Progenitor cell of endocrine pancreas (in vitro differentiated cells): ENCODE data around the gene DAAM2. TPM values are rescaled to one million over a fixed set of nuclear protein-coding genes. Genes with fewer than 3 reads are reported as not detected.

Source experiments
- DNase-seq: peaks from one replicate; pipeline ENCODE4 v3.0.0; 2021; ENCODE audit warnings: low spot score; ENCODE audit not compliant: unreplicated experiment
- H3K27ac Mint-ChIP-seq: 2 replicates; pipeline ENCODE4 v1.8.0; 2021; ENCODE audit warnings: mild to moderate bottlenecking, moderate library complexity, mixed read lengths
- H3K27me3 Mint-ChIP-seq: 2 replicates; pipeline ENCODE4 v1.8.0; 2021; ENCODE audit warnings: mixed read lengths
- H3K36me3 Mint-ChIP-seq: 2 replicates; pipeline ENCODE4 v1.8.0; 2022; ENCODE audit warnings: mixed read lengths; ENCODE audit not compliant: insufficient read depth
- H3K4me1 Mint-ChIP-seq: 2 replicates; pipeline ENCODE4 v1.8.0; 2021; ENCODE audit warnings: low read depth, mixed read lengths
- H3K4me3 Mint-ChIP-seq: 2 replicates; pipeline ENCODE4 v1.8.0; 2021; ENCODE audit warnings: low read depth, mild to moderate bottlenecking, moderate library complexity, mixed read lengths
- H3K9me3 Mint-ChIP-seq: 2 replicates; pipeline ENCODE4 v1.8.0; 2021; ENCODE audit warnings: low read depth, mixed read lengths
- CTCF ChIP-seq: fragments of 200-600 bp; sonication (generic); IDR thresholded peaks from one replicate; pipeline ENCODE4 v1.5.0; 2021; ENCODE audit warnings: antibody characterized with exemption, mild to moderate bottlenecking; ENCODE audit not compliant: unreplicated experiment
- total RNA-seq: library from RNA; stranded (reverse); gene quantifications from 2 replicates; pipeline ENCODE4 v1.2.1, GENCODE V29; 2021

Gene DAAM2
- total RNA-seq, 1 donor from 2014 or later: 6.3 TPM

DNA sequence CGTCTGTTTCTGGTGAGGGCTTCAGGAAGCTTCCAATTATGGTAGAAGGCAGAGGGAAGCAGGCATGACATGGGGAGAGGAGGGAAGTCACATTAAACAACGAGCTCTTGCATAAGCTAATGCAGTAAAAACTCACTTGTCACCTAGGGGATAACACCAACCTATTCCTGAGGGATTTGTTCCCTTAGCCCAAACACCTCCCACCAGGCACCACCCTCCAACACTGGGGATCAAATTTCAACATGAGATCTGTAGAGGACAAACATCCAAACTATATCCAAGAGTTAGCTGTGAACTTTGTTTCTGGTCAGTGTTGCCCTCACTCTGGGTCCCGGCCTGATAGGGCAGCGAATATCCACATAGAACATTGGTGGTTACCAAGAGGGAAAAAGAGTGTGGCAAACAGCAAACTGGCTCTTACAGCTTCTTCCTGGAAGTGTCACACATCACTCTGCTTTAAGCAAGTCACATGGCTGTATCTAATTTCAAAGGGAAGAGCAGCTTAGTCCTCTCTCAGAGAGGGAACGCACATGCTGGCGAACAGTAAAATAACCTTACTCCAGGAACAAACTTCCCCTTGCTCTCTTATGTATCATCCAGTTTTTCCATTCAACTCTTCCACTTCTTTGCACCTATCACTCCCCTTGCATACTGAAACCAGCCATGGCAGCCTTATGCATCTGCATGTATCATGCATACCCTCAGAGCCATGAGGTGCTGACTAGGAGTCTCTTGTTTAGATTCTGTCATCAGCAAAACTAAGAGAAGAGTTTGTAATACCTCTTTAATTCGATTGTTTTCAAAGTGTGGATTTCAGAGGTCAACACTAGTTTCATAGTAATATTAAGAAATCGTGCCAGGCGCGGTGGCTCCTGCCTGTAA lies 146.8 kb downstream of the DAAM2 start:
- Mint-ChIP-seq H3K9me3 (no peaks in the 10 kb centered on the region), H3K27me3 (peaks cover 4% of the 10 kb centered on the region), H3K4me1 (peaks cover 7% of the 10 kb centered on the region), H3K4me3 (no peak overlapping the region), H3K27ac (no peak overlapping the region), H3K36me3 (no peaks in the 10 kb centered on the region)
- DNase-seq: no peak
- TF ChIP-seq CTCF: no peak

- Mint-ChIP-seq H3K4me1 (peaks cover 6% of the 10 kb centered on the region), H3K36me3 (no peaks in the 10 kb centered on the region)
- DNase-seq: no peak
Measured at GRCh38 chr6:39941138-39941537, 149.0 kb downstream of the DAAM2 start.

GRCh38 chr6:39941820-39942219 lies 149.6 kb downstream of the DAAM2 start:
- Mint-ChIP-seq H3K27me3 (peaks cover under 1% of the 10 kb centered on the region), H3K27ac (no peak overlapping the region), H3K9me3 (no peaks in the 10 kb centered on the region), H3K36me3 (no peaks in the 10 kb centered on the region), H3K4me1 (peaks cover 6% of the 10 kb centered on the region), H3K4me3 (no peak overlapping the region)
- no peak for DNase-seq
- no peak for TF ChIP-seq CTCF

More at GRCh38 chr6:39941138-39941537, 149.0 kb downstream of the DAAM2 start:
- no peak overlapping the region for H3K4me3 Mint-ChIP-seq
- no peaks in the 10 kb centered on the region for H3K9me3 Mint-ChIP-seq
- TF ChIP-seq CTCF: no peak
- no peak overlapping the region for H3K27ac Mint-ChIP-seq
- no peaks in the 10 kb centered on the region for H3K27me3 Mint-ChIP-seq

DNA sequence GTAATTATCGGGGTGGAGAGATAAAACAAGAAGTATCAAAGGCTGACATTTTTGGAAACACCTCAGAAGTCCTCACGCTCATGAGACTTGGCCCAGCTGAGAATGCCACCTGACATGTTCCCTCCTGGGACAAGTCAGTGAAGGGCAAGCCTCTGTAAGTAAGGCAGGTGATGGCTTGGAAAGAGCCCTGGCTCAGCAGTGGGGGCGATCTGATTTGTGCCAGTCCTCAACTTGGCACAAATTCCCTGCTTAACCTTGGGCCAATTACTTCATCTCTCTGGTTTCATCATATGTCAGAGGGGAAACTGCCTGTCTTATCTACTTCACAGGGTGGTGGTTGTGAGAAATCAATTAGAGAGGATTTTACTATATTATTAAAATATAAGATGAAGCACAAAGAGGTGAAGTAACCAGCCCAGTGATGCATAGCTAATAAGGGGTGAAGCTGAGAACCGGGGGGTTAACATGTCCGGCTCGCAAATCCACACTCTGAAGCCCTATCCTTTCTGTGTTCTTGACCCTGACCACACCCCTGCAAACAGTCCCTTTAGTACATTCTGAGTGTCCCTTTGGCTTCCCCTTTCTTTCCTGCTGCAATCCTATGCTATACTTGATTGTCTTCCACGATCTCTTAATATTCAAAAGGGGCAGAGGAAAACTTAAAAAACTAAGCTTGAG lies 150.9 kb downstream of the DAAM2 start:
- Mint-ChIP-seq H3K27ac (no peak overlapping the region), H3K4me1 (peaks cover 17% of the 10 kb centered on the region), H3K27me3 (peaks cover 7% of the 10 kb centered on the region), H3K4me3 (no peak overlapping the region), H3K9me3 (no peaks in the 10 kb centered on the region), H3K36me3 (no peaks in the 10 kb centered on the region)
- no peak for DNase-seq
- no peak for TF ChIP-seq CTCF

GRCh38 chr6:39945626-39946025 lies 153.4 kb downstream of the DAAM2 start:
- peaks cover 15% of the 10 kb centered on the region for H3K4me1 Mint-ChIP-seq
- no peak overlapping the region for H3K27ac Mint-ChIP-seq
- no peaks in the 10 kb centered on the region for H3K9me3 Mint-ChIP-seq
- no peak for TF ChIP-seq CTCF
- no peak for DNase-seq
- no peaks in the 10 kb centered on the region for H3K36me3 Mint-ChIP-seq
- peaks cover 7% of the 10 kb centered on the region for H3K27me3 Mint-ChIP-seq
- no peak overlapping the region for H3K4me3 Mint-ChIP-seq
